ENCODE data around the gene CARNS1.

Gene CARNS1

DNA sequence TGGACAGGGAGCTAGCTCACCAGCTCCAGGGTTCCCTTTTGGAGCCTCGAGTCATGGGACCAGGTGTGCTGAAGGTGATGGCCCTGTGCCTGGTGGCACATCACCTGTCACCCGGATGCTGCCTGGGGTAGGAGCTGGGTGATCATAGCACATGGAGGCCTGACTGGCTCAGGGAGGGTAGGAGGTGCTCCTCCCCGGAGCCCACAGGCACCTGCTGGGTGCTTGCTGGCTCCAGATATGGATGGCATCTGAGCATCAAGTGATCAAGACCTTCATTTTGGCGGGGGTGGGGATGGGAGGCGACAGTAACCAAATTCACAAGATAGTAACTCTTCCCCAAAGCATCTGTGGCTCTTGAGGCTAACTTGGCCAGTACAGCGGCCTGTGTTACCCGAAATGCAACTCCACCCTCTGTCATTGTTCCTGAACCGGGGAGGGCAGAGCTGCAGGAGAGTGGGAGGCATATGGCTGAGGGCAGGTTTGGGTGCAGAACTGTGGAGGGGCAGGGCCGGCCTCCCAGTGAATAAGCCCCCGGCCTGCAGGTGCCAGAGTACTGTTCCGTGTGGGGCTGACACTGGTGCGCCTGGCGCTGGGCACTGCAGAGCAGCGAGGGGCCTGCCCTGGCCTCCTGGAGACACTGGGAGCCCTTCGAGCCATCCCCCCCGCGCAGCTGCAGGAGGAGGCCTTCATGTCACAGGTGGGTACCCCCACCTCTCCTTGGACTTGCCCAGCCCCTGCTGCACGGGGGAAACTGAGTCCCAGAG, 6.9 kb upstream of the CARNS1 start:
- no peak overlapping the region for H3K4me3 ChIP-seq (replicated peaks; ENCODE audit: low read depth, low read length)
- TF ChIP-seq, protein P1, sequence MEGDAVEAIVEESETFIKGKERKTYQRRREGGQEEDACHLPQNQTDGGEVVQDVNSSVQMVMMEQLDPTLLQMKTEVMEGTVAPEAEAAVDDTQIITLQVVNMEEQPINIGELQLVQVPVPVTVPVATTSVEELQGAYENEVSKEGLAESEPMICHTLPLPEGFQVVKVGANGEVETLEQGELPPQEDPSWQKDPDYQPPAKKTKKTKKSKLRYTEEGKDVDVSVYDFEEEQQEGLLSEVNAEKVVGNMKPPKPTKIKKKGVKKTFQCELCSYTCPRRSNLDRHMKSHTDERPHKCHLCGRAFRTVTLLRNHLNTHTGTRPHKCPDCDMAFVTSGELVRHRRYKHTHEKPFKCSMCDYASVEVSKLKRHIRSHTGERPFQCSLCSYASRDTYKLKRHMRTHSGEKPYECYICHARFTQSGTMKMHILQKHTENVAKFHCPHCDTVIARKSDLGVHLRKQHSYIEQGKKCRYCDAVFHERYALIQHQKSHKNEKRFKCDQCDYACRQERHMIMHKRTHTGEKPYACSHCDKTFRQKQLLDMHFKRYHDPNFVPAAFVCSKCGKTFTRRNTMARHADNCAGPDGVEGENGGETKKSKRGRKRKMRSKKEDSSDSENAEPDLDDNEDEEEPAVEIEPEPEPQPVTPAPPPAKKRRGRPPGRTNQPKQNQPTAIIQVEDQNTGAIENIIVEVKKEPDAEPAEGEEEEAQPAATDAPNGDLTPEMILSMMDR (IDR thresholded peaks at IDR 0.05; ENCODE audit: low read depth, low read length, missing control alignments): no peak
- no peak for DNase-seq (ENCODE audit: extremely low read depth, low read depth)

DNA sequence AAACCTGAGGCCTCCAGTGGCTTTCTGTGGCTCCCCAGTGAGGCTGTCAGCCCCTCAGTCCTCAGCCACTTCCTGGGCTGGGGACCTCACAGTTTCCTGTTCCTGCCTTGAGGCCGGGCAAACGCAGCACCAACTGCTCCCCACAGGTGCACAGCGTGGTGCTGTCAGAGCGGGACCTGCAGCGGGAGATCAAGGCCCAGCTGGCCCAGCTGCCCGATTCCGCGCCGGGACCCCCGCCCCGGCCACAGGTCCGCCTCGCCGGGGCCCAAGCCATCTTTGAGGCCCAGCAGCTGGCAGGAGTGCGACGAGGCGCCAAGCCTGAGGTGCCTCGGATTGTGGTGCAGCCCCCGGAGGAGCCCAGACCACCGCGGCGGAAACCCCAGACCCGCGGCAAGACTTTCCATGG, 6.2 kb upstream of the CARNS1 start:
- TF ChIP-seq, protein P1 (IDR thresholded peaks at IDR 0.05; ENCODE audit: low read depth, low read length, missing control alignments): no peak

DNA sequence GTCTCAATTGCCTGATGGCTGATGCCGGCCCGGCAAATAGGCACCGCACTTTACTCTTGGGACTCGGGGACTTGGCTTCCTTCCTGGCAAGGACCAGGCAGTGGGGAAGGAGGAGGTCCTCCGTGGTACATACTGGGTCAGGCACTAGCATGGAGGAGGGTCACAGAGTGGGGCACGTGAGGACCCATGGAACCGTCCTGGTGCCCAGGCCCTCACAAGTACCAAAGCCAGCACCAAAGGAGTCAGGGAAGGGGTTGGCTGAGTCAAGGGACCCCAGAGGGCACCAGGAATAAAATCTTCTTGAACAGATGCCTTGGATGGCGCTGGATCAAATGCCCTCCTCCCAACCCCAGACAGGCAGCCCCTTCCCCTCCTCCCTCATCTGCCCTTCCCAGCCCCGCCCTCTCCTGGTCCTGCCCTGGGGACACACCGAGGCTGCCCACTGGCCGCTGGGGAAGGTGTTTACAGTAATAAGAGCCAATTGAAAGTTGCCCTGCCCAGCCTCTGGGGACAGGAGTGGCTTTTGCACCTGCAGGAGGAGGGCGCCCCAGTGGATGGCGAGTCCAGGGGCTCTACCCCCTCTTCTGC, 5.6 kb upstream of the CARNS1 start:
- H3K4me3 ChIP-seq (replicated peaks; ENCODE audit: low read depth, low read length): no peak overlapping the region
- no peak for DNase-seq (ENCODE audit: extremely low read depth, low read depth)
- TF ChIP-seq, protein P1 (IDR thresholded peaks at IDR 0.05; ENCODE audit: low read depth, low read length, missing control alignments): no peak

More for the DNA sequence above, 6.2 kb upstream of the CARNS1 start:
- H3K4me3 ChIP-seq (replicated peaks; ENCODE audit: low read depth, low read length): no peak overlapping the region
- DNase-seq (ENCODE audit: extremely low read depth, low read depth): no peak

DNA sequence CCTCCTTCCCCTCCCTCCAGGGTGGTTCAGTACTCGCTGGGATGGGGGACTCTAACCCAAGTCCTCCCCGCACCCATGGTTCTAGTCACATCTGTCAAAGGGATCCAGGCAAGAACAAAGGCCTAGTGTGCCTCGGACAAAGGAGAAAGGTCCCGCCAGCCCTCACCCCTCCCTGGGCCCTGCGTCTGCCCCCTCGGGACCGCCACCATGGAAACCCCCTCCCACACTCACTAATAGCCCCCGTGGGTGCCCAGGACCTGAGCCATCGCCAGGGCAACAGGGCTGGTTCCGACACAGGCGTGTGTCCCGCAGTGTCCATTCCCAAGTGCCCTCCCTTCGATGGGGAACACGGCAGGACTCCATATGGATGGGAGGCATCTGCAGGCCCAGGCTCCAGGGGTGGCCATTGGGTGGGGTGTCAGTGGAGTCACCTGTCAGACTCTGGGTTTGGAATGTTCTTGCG, 5.1 kb upstream of the CARNS1 start:
- TF ChIP-seq, protein P1 (IDR thresholded peaks at IDR 0.05; ENCODE audit: low read depth, low read length, missing control alignments): no peak
- no peak for DNase-seq (ENCODE audit: extremely low read depth, low read depth)
- no peak overlapping the region for H3K4me3 ChIP-seq (replicated peaks; ENCODE audit: low read depth, low read length)

DNA sequence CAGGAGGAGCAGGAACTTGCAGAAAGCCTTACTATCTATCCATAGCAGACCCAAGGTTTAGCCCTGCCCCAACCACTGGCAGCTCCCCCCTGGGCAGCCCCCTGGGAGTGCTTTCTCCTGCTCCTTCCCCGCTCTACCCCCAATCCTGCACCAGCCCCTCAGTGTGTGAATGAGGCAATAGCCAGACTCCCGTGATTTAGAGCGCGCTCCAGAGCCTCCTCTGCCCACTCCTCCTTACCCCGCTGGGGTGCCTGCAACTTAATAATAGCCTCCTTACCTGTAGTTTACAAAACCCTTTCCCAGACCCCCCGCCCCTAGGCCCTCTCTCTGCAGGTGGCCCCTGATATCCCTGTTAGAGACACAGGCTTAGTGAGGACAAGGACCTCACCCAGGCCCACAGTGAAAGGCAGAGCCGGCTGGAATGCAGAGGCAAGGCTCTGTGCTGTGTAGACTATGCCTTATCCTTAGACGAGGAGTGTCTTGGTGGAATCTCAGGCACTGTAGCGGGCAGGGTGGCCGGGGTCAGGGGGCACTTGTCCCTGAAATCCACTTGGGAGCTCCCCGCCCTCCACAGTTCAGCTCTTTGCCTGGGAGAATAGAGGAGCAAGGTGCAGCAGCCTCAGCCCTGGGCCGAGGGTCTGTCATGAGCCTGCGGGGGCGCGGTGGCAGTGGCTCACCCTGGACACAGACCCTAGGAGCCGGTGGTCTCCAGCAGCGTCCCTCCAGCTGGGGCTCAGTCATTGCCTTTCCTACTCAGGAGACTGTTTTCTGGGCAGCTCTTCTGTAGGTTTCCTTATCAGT, 4.3 kb upstream of the CARNS1 start:
- TF ChIP-seq, protein P1 (IDR thresholded peaks at IDR 0.05; ENCODE audit: low read depth, low read length, missing control alignments): no peak
- DNase-seq (ENCODE audit: extremely low read depth, low read depth): no peak
- H3K4me3 ChIP-seq (replicated peaks; ENCODE audit: low read depth, low read length): no peak overlapping the region

DNA sequence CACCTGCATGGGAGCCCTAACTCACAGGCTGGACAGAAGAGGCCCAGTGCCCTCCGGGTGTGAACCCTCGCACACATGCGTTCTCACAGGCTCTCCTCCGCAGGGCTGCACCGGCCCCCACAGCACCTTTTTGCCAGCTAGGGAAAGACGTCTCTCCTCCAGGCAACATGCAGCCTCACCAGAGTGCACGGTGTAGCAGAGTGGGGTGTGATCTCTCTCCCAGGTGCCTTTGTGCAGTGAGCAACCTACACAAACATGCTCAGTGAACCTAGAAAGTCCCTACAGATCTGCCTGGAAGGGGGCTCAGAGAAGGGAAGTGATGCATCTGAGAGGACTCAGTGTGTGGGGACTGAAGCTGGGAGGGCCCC, 3.7 kb upstream of the CARNS1 start:
- TF ChIP-seq, protein P1 (IDR thresholded peaks at IDR 0.05; ENCODE audit: low read depth, low read length, missing control alignments): no peak
- no peak overlapping the region for H3K4me3 ChIP-seq (replicated peaks; ENCODE audit: low read depth, low read length)
- no peak for DNase-seq (ENCODE audit: extremely low read depth, low read depth)

Data from HFF-Myc (cell line).